Measurements from ENCODE around the gene ELANE. TPM values are rescaled to one million over a fixed set of nuclear protein-coding genes. Genes with fewer than 3 reads are reported as not detected.
A peak's percentile ranks its signal among the peaks of the same experiment; 100 is the strongest.
"Not testable (repeated sequence)": the region's sequence is repeated elsewhere in the genome, so short reads cannot be mapped to it uniquely, and the experiment has no call there.

Gene ELANE
- total RNA-seq, 4 donors from 2014 or later: 0.51 to 1.9 TPM; not detected in 2

- intact Hi-C loops (cut with DNase I; ENCODE audit: low total_unique reads): no loop called here
- 84 to 92% methylated on average over 18 of the region's 18 CpGs for WGBS, 2 donors
- no peak for DNase-seq (ENCODE audit: low spot score in 2 of 2)
- TF ChIP-seq CTCF (IDR thresholded peaks at IDR 0.05) (no peak), POLR2A (IDR thresholded peaks at IDR 0.05) (no peak)
- H3K4me3 ChIP-seq (ENCODE audit: low read depth, poor library complexity, severe bottlenecking): no peak overlapping the region
Observed at GRCh38 chr19:890831-891230, 38.7 kb downstream of the ELANE start.

DNA sequence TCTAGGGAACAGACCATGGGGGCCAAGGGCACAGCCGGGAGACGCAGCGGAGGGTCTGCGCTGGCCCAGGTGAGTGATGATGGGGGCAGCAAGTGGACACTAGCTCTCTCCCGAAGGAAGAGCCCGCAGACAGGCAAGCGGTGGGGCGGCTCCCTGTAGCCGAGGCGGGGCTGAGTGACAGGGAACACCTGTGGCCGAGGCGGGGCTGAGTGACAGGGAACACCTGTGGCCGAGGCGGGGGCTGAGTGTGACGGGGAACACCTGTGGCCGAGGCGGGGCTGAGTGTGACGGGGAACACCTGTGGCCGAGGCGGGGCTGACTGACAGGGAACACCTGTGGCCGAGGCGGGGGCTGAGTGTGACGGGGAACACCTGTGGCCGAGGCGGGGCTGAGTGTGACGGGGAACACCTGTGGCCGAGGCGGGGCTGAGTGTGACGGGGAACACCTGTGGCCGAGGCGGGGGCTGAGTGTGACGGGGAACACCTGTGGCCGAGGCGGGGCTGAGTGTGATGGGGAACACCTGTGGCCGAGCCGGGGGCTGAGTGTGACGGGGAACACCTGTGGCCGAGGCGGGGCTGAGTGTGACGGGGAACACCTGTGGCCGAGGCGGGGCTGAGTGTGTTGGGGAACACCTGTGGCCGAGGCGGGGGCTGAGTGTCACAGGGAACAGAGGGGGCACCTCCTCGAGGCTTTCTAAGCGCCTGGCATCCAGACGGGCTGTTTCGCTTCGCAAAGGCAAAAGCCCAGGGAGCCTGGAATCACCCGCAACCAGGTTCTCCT lies 39.5 kb downstream of the ELANE start:
- 61 to 63% methylated on average over 31 to 46 of the region's 50 CpGs for WGBS, 2 donors
- intact Hi-C loops (cut with DNase I; ENCODE audit: low total_unique reads); H3K4me3 ChIP-seq (ENCODE audit: low read depth, poor library complexity, severe bottlenecking); DNase-seq (ENCODE audit: low spot score in 2 of 2): not testable (repeated sequence)

- WGBS, 2 donors: 4 to 6% methylated on average over 20 to 22 of the region's 27 CpGs
- intact Hi-C loops (cut with DNase I; ENCODE audit: low total_unique reads): no loop called here
- no peak for DNase-seq (ENCODE audit: low spot score in 2 of 2)
Observed at GRCh38 chr19:892243-892893, 40.3 kb downstream of the ELANE start.

GRCh38 chr19:892894-893689 lies 41.0 kb downstream of the ELANE start, which contains the start of the genes MED16 and RNU6-9:
TSS of gene MED16 (minus strand) at chr19:893187. CDS start at chr19:891131, 2,056 bp downstream.
TSS of gene RNU6-9 (plus strand) at chr19:893484.
- TF ChIP-seq CTCF (IDR thresholded peaks at IDR 0.05) (no peak), POLR2A (IDR thresholded peaks at IDR 0.05) (no peak)
- DNase-seq (ENCODE audit: low spot score in 2 of 2): peak; percentile 92 to 98
- peak within 1 kb of the TSS; percentile 87 for H3K4me3 ChIP-seq (ENCODE audit: low read depth, poor library complexity, severe bottlenecking)
- WGBS, 2 donors: 1% methylated on average over 28 to 61 of the region's 69 CpGs
- intact Hi-C loops (cut with DNase I; ENCODE audit: low total_unique reads): no loop called here

More at GRCh38 chr19:892243-892893, 40.3 kb downstream of the ELANE start:
- TF ChIP-seq POLR2A (IDR thresholded peaks at IDR 0.05): no peak
- no peak for TF ChIP-seq CTCF (IDR thresholded peaks at IDR 0.05)
- H3K4me3 ChIP-seq (ENCODE audit: low read depth, poor library complexity, severe bottlenecking): peak overlapping the region; percentile 87

DNA sequence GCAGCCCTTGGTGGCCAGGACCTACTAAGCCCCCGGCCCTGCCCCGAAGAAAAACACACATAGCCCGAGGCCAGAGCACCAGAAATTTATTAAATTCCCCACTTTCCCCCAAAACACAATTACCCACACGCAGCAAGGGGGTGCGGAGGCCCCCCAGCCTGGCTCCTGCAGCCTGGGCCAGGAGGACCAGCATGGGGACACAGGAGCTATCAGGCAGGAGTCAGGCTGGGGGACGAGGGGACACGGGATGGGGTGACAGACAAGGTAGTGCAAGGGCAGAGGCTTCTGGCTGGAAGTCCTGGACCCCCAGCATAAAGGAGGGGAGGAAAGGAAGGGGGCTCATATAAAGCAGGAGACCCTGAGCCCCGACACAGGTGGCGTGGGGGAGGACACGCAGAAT lies 44.3 kb downstream of the ELANE start:
- WGBS, 2 donors: 94 to 95% methylated on average over 10 of the region's 10 CpGs
- no peak overlapping the region for H3K4me3 ChIP-seq (ENCODE audit: low read depth, poor library complexity, severe bottlenecking)
- intact Hi-C loops (cut with DNase I; ENCODE audit: low total_unique reads): no loop called here
- TF ChIP-seq POLR2A (IDR thresholded peaks at IDR 0.05) (no peak), CTCF (IDR thresholded peaks at IDR 0.05) (no peak)
- DNase-seq (ENCODE audit: low spot score in 2 of 2): no peak

DNA sequence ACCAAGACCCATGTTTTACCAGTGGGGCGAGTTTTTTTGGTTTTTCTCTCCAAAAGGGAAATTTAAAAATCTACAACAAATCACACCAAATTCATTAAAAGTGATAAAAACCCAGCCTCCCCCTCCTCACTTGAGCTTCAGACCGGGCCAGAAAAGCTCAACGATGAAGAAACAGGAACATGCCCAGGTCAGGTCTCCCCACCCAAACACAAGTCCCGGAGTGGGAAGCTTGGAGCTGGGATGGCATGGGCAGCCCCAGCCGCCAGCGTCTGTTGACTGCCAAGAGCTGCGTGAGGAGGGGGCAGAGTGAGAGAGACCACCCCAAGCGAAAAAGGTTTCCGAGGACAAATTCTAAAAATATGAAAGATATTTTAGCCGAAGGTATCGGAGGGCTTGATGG lies 44.9 kb downstream of the ELANE start:
- H3K4me3 ChIP-seq (ENCODE audit: low read depth, poor library complexity, severe bottlenecking): no peak overlapping the region
- WGBS, 2 donors: 84 to 95% methylated on average over 11 of the region's 11 CpGs
- intact Hi-C loops (cut with DNase I; ENCODE audit: low total_unique reads): no loop called here
- no peak for DNase-seq (ENCODE audit: low spot score in 2 of 2)
- TF ChIP-seq POLR2A (IDR thresholded peaks at IDR 0.05) (no peak), CTCF (IDR thresholded peaks at IDR 0.05) (no peak)
